Panc1 (cell line): Measurements from ENCODE around the gene C1QTNF12. TPM values are rescaled to one million over a fixed set of nuclear protein-coding genes. Genes with fewer than 3 reads are reported as not detected.

Experiments used
- ATAC-seq: fragments of 200-7000 bp; cut with Tn5 transposase; 2 replicates; pipeline ENCODE4 v1.9.1; 2020; ENCODE audit warnings: mild to moderate bottlenecking, moderate library complexity
- BruUV-seq: library from RNA; stranded (reverse); fragments of 400-500 nt; replicated peaks from 2 replicates; lab custom pipeline; 2021; lab: Mats Ljungman, UMichigan
- CTCF ChIA-PET: fragments of 300-600 bp; sonication (Branson Sonifier 250); formaldehyde crosslinking; loops from one replicate; lab custom pipeline; 2022; ENCODE audit warnings: antibody characterized with exemption; lab: Charles Lee
- POLR2A ChIA-PET: fragments of 300-600 bp; sonication (Branson Sonifier 250); formaldehyde crosslinking; loops from one replicate; lab custom pipeline; 2022; ENCODE audit warnings: antibody characterized with exemption; lab: Charles Lee
- DNase-seq: peaks from one replicate; pipeline ENCODE4 v3.0.0-alpha.2; 2010; ENCODE audit warnings: low read depth, low spot score
- H3K27ac ChIP-seq: 2 replicates; pipeline ENCODE4 v1.5.1; 2011; ENCODE audit warnings: mild to moderate bottlenecking, low read length, inconsistent platforms
- H3K27me3 ChIP-seq: fragments of 200-500 bp; sonication (Bioruptor generic); 2 replicates; pipeline ENCODE4 v1.6.0; 2014; ENCODE audit warnings: low read length, inconsistent platforms; ENCODE audit not compliant: control insufficient read depth, insufficient read depth
- H3K36me3 ChIP-seq: fragments of 200-500 bp; sonication (Bioruptor generic); 2 replicates; pipeline ENCODE4 v1.5.1; 2014; ENCODE audit warnings: inconsistent platforms, mild to moderate bottlenecking, low read length, moderate library complexity; ENCODE audit not compliant: control insufficient read depth, insufficient read depth
- H3K4me1 ChIP-seq: 2 replicates; pipeline ENCODE4 v1.5.1; 2011; ENCODE audit warnings: inconsistent platforms, mild to moderate bottlenecking, low read length, moderate library complexity; ENCODE audit not compliant: control insufficient read depth, insufficient read depth
- H3K4me3 ChIP-seq, 2 experiments: 2 replicates each; pipeline ENCODE4 v1.5.1; 2011 to 2012; ENCODE audit warnings: low read depth in 2 of 2, low read length in 2 of 2, mild to moderate bottlenecking in 2 of 2, inconsistent platforms in 1 of 2, moderate library complexity in 1 of 2
- H3K9me3 ChIP-seq: fragments of 200-500 bp; sonication (Bioruptor generic); 2 replicates; pipeline ENCODE4 v1.5.1; 2014; ENCODE audit warnings: low read depth, mild to moderate bottlenecking, inconsistent platforms, low read length, moderate library complexity; ENCODE audit not compliant: control insufficient read depth, insufficient read depth
- CTCF ChIP-seq: fragments of 450-650 bp; IDR thresholded peaks from 2 replicates; pipeline ENCODE4 v1.5.1; 2017; ENCODE audit warnings: mild to moderate bottlenecking
- POLR2AphosphoS5 ChIP-seq: IDR thresholded peaks from 2 replicates; pipeline ENCODE4 v1.6.1; 2012; ENCODE audit warnings: mild to moderate bottlenecking, low read depth, low read length, moderate library complexity
- REST ChIP-seq, 2 experiments: IDR thresholded peaks; 2 replicates each; pipeline ENCODE4 v1.6.1; 2011 to 2012; ENCODE audit warnings: low read depth in 2 of 2, control low read depth in 1 of 2, low read length in 1 of 2, mild to moderate bottlenecking in 1 of 2, moderate library complexity in 1 of 2; ENCODE audit not compliant: insufficient read depth in 1 of 2
- SIN3A ChIP-seq: IDR thresholded peaks from 2 replicates; pipeline ENCODE4 v1.6.1; 2012; ENCODE audit warnings: low read depth, mild to moderate bottlenecking, low read length, moderate library complexity, borderline replicate concordance; ENCODE audit not compliant: insufficient read depth
- TCF7L2 ChIP-seq: IDR thresholded peaks from 2 replicates; pipeline ENCODE4 v1.6.1; 2011; ENCODE audit warnings: mild to moderate bottlenecking, low read depth, low read length, inconsistent platforms
- in situ Hi-C: cut with HindIII; loops from 2 replicates; pipeline ENCODE4 v1.10.0; 2016; ENCODE audit warnings: low sequenced_read_pairs, low pct_unique_long_range_greater_than_20kb
- intact Hi-C: fragments of 100-400 bp; cut with micrococcal nuclease; formaldehyde crosslinking; loops from one replicate; pipeline ENCODE4 v1.10.0; 2022; ENCODE audit not compliant: unreplicated experiment
- total RNA-seq: library from RNA; stranded (reverse); gene quantifications from one replicate; pipeline ENCODE4 v1.2.1, GENCODE V29; 2021; ENCODE audit not compliant: unreplicated experiment

C1QTNF12 gene
- total RNA-seq, 1 experiment from 2014 or later: 41.4 TPM

GRCh38 chr1:1247341-1247913, 905 bp upstream of the C1QTNF12 start:
- intact Hi-C loops: no loop called here
- H3K27me3 ChIP-seq: no peaks in the 10 kb centered on the region
- H3K36me3 ChIP-seq: no peaks in the 10 kb centered on the region
- TF ChIP-seq REST (IDR thresholded peaks at IDR 0.05; ENCODE audit: insufficient read depth in 1 of 2, low read depth in 2 of 2, low read length in 1 of 2) (no peak), TCF7L2 (no peak), SIN3A (no peak), CTCF (no peak), POLR2AphosphoS5 (no peak)
- peaks cover 39% of the 10 kb centered on the region for H3K4me1 ChIP-seq
- ChIA-PET CTCF (no interaction called here), POLR2A (no interaction called here)
- H3K9me3 ChIP-seq: no peaks in the 10 kb centered on the region
- H3K27ac ChIP-seq: peak overlapping the region; percentile 46
- DNase-seq: no peak
- BruUV-seq: no TSS peak
- in situ Hi-C loops: no loop called here
- H3K4me3 ChIP-seq: no peak overlapping the region
- no peak for ATAC-seq

GRCh38 chr1:1245817-1246576, 525 bp downstream of the C1QTNF12 start:
- H3K36me3 ChIP-seq: no peaks in the 10 kb centered on the region
- ChIA-PET CTCF (interaction anchor here (0.6 kb wide), 1 partner anchor 127 kb away, joined by 5 read pairs; no protein-coding TSS in a partner anchor), POLR2A (no interaction called here)
- H3K4me1 ChIP-seq: peaks cover 46% of the 10 kb centered on the region
- in situ Hi-C loops: no loop called here
- H3K4me3 ChIP-seq: no peak overlapping the region
- DNase-seq: no peak
- no TSS peak for BruUV-seq
- no peaks in the 10 kb centered on the region for H3K27me3 ChIP-seq
- intact Hi-C loops: no loop called here
- H3K9me3 ChIP-seq: no peaks in the 10 kb centered on the region
- no peak for ATAC-seq
- no peak for TF ChIP-seq REST (IDR thresholded peaks at IDR 0.05; ENCODE audit: insufficient read depth in 1 of 2, low read depth in 2 of 2, low read length in 1 of 2)
- no peak for TF ChIP-seq POLR2AphosphoS5
- no peak for TF ChIP-seq TCF7L2
- no peak for TF ChIP-seq SIN3A
- no peak for TF ChIP-seq CTCF
- H3K27ac ChIP-seq: peak overlapping the region; percentile 79
